OCI-LY1 (cell line): ENCODE results near the gene IL1RAPL2.

Experiments
- H2AFZ ChIP-seq: fragments of 200-600 bp; sonication (generic), shearing (Covaris generic); 2 replicates; pipeline ENCODE4 v1.6.0; 2014; ENCODE audit warnings: antibody characterized with exemption, mild to moderate bottlenecking, low read length
- H3F3A ChIP-seq: fragments of 200-600 bp; sonication (generic), shearing (Covaris generic); 2 replicates; pipeline ENCODE4 v1.6.0; 2014; ENCODE audit warnings: mild to moderate bottlenecking, antibody characterized with exemption, low read length, moderate library complexity; ENCODE audit not compliant: insufficient read depth
- H3K27ac ChIP-seq: fragments of 200-600 bp; sonication (generic); 2 replicates; pipeline ENCODE4 v1.5.1; 2014; ENCODE audit warnings: low read length, mixed run types, mild to moderate bottlenecking, low read depth; ENCODE audit not compliant: poor library complexity, severe bottlenecking
- H3K27me3 ChIP-seq: fragments of 200-600 bp; sonication (generic); 2 replicates; pipeline ENCODE4 v1.6.0; 2014; ENCODE audit warnings: antibody characterized with exemption, mild to moderate bottlenecking, low read length, moderate library complexity; ENCODE audit not compliant: insufficient read depth
- H3K36me3 ChIP-seq: fragments of 200-600 bp; sonication (generic); 2 replicates; pipeline ENCODE4 v1.6.1; 2014; ENCODE audit warnings: mild to moderate bottlenecking, antibody characterized with exemption, low read length, moderate library complexity, mixed read lengths; ENCODE audit not compliant: insufficient read depth
- H3K4me1 ChIP-seq: fragments of 200-600 bp; sonication (generic); 2 replicates; pipeline ENCODE4 v1.5.1; 2014; ENCODE audit warnings: mild to moderate bottlenecking, low read length, moderate library complexity; ENCODE audit not compliant: insufficient read depth, severe bottlenecking
- H3K4me2 ChIP-seq: fragments of 200-600 bp; sonication (generic), shearing (Covaris generic); 2 replicates; pipeline ENCODE4 v1.6.1; 2014; ENCODE audit warnings: low read length
- H3K4me3 ChIP-seq: fragments of 200-600 bp; sonication (generic); 2 replicates; pipeline ENCODE4 v1.5.1; 2014; ENCODE audit warnings: low read length, low read depth, mild to moderate bottlenecking, mixed read lengths; ENCODE audit not compliant: poor library complexity, severe bottlenecking
- H3K79me2 ChIP-seq: fragments of 200-600 bp; shearing (Covaris generic); 2 replicates; pipeline ENCODE4 v1.6.1; 2016; ENCODE audit warnings: mixed run types, low read length, mixed read lengths; ENCODE audit not compliant: insufficient read depth
- H3K9ac ChIP-seq: fragments of 200-600 bp; sonication (generic), shearing (Covaris generic); 2 replicates; pipeline ENCODE4 v1.6.1; 2014; ENCODE audit warnings: mild to moderate bottlenecking, low read length, mixed read lengths
- H3K9me2 ChIP-seq: fragments of 200-600 bp; sonication (generic), shearing (Covaris generic); 2 replicates; pipeline ENCODE4 v1.6.1; 2014; ENCODE audit warnings: low read depth, mild to moderate bottlenecking, low read length, mixed read lengths
- H3K9me3 ChIP-seq: fragments of 200-600 bp; shearing (Covaris generic); 2 replicates; pipeline ENCODE4 v1.6.1; 2014; ENCODE audit warnings: low read length, mixed read lengths
- H4K20me1 ChIP-seq: fragments of 200-600 bp; sonication (generic), shearing (Covaris generic); 2 replicates; pipeline ENCODE4 v1.6.0; 2016; ENCODE audit warnings: mild to moderate bottlenecking, low read length; ENCODE audit not compliant: insufficient read depth
- EZH2 ChIP-seq: fragments of 200-600 bp; sonication (generic), shearing (Covaris generic); IDR thresholded peaks from 2 replicates; pipeline ENCODE4 v1.8.0; 2017; ENCODE audit warnings: borderline replicate concordance, mixed run types, mild to moderate bottlenecking, antibody characterized with exemption, low read length, moderate library complexity, mixed read lengths
- TF ChIP-seq, protein P1 (sequence below): fragments of 200-600 bp; sonication (generic), shearing (Covaris generic); IDR thresholded peaks from 2 replicates; pipeline ENCODE4 v1.5.1; 2017; ENCODE audit warnings: mild to moderate bottlenecking, antibody characterized with exemption, low read length, moderate library complexity, mixed read lengths

The IL1RAPL2 gene

DNA sequence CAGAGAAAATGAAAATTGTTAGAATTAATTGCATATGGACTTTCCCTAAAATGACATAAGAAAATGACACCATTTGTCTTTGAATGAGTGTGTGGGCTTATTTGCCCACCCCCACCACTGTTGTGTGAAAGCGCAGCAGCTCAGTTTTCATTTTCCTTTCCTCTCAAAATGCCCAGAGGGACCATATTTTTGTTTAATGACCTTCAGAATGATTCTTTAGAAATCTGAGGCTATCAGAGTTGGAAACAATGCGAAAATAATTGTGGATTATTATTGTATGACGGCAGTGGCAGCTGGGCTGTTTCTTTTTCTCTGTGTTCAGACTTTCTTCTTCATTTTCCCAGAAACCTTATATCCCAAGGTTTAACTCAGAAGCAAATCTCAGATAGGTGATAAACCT is 699.1 kb downstream of the IL1RAPL2 start:
- H3K27me3 ChIP-seq: no peaks in the 10 kb centered on the region
- TF ChIP-seq, protein P1, sequence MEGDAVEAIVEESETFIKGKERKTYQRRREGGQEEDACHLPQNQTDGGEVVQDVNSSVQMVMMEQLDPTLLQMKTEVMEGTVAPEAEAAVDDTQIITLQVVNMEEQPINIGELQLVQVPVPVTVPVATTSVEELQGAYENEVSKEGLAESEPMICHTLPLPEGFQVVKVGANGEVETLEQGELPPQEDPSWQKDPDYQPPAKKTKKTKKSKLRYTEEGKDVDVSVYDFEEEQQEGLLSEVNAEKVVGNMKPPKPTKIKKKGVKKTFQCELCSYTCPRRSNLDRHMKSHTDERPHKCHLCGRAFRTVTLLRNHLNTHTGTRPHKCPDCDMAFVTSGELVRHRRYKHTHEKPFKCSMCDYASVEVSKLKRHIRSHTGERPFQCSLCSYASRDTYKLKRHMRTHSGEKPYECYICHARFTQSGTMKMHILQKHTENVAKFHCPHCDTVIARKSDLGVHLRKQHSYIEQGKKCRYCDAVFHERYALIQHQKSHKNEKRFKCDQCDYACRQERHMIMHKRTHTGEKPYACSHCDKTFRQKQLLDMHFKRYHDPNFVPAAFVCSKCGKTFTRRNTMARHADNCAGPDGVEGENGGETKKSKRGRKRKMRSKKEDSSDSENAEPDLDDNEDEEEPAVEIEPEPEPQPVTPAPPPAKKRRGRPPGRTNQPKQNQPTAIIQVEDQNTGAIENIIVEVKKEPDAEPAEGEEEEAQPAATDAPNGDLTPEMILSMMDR: no peak
- no peak for TF ChIP-seq EZH2
- no peaks in the 10 kb centered on the region for H3K9me3 ChIP-seq
- no peaks in the 10 kb centered on the region for H3K9me2 ChIP-seq
- H3K79me2 ChIP-seq: no peaks in the 10 kb centered on the region
- no peaks in the 10 kb centered on the region for H4K20me1 ChIP-seq
- H3K9ac ChIP-seq: no peak overlapping the region
- no peak overlapping the region for H3K4me3 ChIP-seq
- H3K4me2 ChIP-seq: no peak overlapping the region
- H3F3A ChIP-seq: no peaks in the 10 kb centered on the region
- no peaks in the 10 kb centered on the region for H3K36me3 ChIP-seq
- no peak overlapping the region for H2AFZ ChIP-seq
- no peaks in the 10 kb centered on the region for H3K4me1 ChIP-seq
- no peak overlapping the region for H3K27ac ChIP-seq

DNA sequence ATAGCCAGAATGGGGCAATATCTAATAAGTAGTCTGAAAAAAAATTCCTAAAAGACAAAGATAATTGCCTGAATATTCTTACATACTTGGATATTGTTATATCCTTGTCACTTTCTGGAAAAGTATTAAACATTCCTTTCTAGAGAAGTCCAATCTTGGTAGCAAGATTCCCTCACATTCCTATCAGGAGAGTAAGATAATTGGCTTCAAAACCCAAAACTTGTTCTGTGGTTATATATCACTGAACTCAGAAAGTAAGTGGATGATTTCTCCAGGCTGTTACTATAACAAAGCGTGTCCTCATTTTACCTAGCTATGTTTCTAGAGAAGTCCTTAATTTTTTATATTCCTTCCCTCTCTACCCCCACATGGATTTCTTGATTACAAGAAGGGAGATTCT is 700.5 kb downstream of the IL1RAPL2 start:
- H3K4me1 ChIP-seq: no peaks in the 10 kb centered on the region
- no peaks in the 10 kb centered on the region for H3K36me3 ChIP-seq
- no peaks in the 10 kb centered on the region for H3F3A ChIP-seq
- no peak overlapping the region for H3K4me2 ChIP-seq
- H3K9ac ChIP-seq: no peak overlapping the region
- no peaks in the 10 kb centered on the region for H3K79me2 ChIP-seq
- H3K27me3 ChIP-seq: no peaks in the 10 kb centered on the region
- no peaks in the 10 kb centered on the region for H4K20me1 ChIP-seq
- TF ChIP-seq EZH2: no peak
- TF ChIP-seq, protein P1: no peak
- H2AFZ ChIP-seq: no peak overlapping the region
- H3K27ac ChIP-seq: no peak overlapping the region
- H3K9me2 ChIP-seq: no peaks in the 10 kb centered on the region
- no peaks in the 10 kb centered on the region for H3K9me3 ChIP-seq
- no peak overlapping the region for H3K4me3 ChIP-seq

DNA sequence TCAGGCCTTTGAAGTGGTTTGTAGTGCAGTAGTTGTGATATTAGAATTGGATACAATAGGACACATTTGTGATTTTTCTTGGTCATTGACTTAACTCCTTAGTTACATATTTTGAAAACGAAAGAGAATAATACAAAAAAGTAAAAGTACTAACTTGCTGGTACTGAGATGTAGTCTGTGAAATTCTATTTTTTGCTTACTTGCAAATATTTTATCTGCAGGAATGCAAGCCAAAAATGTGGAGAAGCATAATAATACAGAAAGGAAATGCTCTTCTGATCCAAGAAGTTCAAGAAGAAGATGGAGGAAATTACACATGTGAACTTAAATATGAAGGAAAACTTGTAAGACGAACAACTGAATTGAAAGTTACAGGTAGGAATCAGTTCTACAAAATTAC is 701.2 kb downstream of the IL1RAPL2 start:
- H3K79me2 ChIP-seq: no peaks in the 10 kb centered on the region
- no peaks in the 10 kb centered on the region for H3K36me3 ChIP-seq
- no peaks in the 10 kb centered on the region for H4K20me1 ChIP-seq
- H3K4me1 ChIP-seq: no peaks in the 10 kb centered on the region
- no peak overlapping the region for H3K4me2 ChIP-seq
- no peak overlapping the region for H3K9ac ChIP-seq
- H2AFZ ChIP-seq: no peak overlapping the region
- H3K27me3 ChIP-seq: no peaks in the 10 kb centered on the region
- no peak overlapping the region for H3K4me3 ChIP-seq
- H3K27ac ChIP-seq: no peak overlapping the region
- H3F3A ChIP-seq: no peaks in the 10 kb centered on the region
- H3K9me3 ChIP-seq: no peaks in the 10 kb centered on the region
- H3K9me2 ChIP-seq: no peaks in the 10 kb centered on the region
- TF ChIP-seq, protein P1: no peak
- TF ChIP-seq EZH2: no peak
